Stimulated activated CD4-positive, alpha-beta T cell treated with anti-CD3 and anti-CD28 coated beads, Interleukin-15, amount 100 ng/mL, for 1 hour (primary cell): ENCODE results near the gene CARMIL1.
"Not testable (repeated sequence)": the region's sequence is repeated elsewhere in the genome, so short reads cannot be mapped to it uniquely, and the experiment has no call there.

Experiments
- DNase-seq, 2 donors: peaks; one replicate each; pipeline ENCODE4 v3.0.0-alpha.2; 2020; ENCODE audit warnings: low read depth in 1 of 2, low spot score in 1 of 2

Gene CARMIL1

DNA sequence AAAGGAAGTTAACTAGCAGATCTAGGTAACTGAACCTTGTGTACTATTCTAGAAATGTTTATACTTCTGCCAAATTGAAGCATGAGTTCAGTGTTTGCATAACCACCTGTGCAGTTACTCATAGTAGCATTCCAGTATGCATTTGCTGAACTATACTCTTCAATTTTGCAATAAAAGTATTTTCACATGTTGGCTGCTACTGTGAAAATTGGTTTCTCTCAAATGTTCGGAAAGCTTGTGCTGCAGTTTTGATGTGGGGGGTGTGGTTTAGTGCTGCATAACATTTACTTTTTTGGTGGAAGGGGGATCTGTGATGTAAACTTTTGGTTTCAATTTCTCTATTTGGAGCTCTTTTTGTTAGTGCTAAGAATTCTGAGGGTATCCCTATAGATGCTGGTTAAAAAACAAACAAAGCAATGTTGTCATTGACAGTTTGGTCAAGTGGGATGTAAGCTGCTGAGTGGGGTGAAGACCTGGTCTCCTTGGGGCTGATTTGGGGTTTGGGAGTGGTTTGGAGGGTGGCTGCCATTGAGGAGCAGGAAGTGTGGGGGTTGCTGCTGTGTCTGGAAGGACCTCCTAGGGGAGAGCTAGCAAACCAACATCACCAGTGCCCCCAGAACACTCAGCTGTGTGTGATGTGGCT lies 87.8 kb downstream of the CARMIL1 start:
- DNase-seq: no peak

DNA sequence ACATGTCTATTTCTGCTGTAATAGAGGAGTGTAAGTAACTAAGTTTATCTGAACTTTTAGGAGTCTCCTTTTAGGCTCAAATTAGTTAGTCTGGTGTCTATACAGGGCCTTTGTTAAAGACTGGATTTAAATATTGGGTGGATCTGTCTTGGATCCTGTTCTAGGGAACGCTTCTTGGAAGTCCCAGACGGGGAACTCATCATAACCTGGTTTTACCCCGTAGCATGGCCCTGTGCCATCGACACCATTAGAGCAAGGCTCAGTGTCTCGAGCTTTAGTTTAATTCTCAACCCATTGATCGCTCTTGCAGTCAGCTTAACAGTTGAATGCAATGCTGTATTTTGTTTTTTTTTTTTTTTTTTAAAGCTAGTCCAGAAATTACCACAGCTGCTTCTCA lies 89.9 kb downstream of the CARMIL1 start:
- DNase-seq: no peak

DNA sequence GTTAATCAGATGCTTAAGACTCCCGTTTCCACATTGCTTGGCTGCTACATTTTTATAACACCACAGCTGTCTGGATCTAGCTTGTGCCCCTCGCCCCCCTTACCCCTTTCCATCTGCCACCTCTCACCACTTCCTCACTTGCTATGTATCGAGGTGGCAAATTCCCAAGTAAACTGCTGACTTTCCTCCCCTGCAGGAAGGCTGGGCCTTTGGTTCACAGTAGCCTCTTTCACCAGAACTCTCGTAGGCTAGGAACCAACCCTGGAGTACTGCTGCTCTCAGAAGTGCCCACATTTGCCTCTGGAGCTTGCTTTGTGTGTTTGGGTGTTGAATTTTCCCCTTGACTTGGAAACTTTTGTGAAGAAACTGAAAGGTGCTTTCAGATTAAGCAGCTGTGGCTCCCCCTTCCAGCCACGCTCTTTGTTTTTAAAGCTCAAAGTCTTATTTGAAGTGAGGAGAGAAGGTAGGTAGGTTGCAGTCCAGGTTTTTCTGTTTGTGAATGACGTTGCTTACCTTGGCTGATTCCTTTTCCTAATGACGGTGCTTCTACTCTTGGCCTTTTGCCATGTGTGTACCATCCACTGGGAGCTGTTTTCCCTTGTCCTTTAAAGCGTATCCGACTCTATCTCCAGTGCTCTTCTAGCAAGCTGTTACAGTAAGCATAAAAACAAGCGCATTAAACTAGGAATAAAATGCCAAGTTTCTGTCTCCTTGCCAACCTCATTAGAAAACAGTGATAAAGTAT lies 90.4 kb downstream of the CARMIL1 start:
- DNase-seq: no peak

DNA sequence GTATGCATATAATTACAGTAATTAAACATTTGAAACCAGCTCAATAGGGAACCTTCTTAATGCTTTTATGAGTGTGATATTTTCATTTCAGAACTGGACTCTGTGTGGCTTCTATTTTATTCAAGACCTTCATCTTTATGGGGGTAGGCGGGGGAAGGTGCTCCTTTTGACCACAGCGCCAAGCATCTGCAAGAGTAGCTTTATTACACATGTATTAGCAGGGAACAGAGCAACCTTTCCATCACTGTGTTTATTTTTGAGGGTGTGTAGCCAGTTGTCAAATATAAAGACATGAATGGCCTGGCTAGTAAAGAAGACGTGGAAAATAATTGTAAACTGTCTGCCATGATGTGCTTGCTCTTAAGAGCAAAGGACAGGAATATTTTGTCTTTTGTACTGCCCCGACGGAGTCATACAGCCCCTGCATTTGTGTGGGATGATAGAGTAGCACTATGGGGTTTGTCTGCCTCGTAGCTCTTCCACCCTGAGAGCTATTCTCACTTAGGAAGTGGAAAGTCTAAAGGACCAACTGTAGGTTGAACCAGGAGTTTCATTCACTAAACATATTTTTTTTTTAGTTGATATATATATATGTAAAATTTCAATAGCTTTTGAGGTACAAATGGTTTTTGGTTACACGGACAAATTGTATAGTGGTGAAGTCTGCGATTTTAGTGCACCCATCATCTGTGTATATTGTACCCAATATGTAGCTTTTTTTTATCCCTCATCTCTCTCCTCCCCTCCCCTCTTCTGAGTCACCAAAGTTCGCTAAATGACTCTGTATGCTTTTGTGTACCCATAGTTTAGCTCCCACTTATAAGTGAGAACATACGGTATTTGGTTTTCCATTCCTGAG lies 91.2 kb downstream of the CARMIL1 start:
- no peak for DNase-seq

DNA sequence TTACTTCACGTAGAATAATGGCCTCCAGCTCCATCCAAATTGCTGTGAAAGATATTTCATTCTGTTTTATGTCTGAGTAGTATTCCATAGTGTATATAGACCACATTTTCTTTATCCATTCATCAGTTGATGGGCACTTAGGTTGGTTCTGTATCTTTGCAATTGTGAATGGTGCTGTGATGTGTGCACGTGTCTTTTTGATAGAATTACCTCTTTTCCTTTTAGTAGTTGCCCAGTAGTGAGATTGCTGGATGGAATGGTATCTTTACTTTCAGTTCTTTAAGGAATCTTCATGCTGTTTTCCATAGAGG lies 91.8 kb downstream of the CARMIL1 start:
- DNase-seq: no peak

GRCh38 chr6:25375125-25375524 lies 96.0 kb downstream of the CARMIL1 start:
- no peak for DNase-seq

GRCh38 chr6:25377664-25378063 lies 98.5 kb downstream of the CARMIL1 start:
- DNase-seq: no peak

DNA sequence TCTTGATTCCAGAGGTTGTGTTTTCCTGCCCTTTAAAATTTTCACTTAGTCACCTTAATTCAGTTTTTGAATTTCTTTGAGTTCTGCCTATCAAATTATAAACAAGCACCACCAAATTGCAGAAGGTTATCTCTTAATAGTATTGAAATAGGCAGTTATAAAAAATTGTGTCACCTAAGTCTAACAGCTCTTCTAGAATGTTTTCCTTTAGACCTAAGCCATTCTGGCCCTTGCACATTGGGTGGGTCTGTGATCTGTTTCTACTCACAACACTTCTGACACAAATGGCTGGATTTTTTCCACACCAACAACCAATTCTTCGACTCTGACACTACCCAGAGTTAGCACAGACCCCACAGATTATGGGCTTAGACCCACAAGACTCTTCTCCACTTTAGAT lies 101.9 kb downstream of the CARMIL1 start:
- no peak for DNase-seq

- not testable (repeated sequence) for DNase-seq
Observed at GRCh38 chr6:25382476-25382875, 103.3 kb downstream of the CARMIL1 start.

DNA sequence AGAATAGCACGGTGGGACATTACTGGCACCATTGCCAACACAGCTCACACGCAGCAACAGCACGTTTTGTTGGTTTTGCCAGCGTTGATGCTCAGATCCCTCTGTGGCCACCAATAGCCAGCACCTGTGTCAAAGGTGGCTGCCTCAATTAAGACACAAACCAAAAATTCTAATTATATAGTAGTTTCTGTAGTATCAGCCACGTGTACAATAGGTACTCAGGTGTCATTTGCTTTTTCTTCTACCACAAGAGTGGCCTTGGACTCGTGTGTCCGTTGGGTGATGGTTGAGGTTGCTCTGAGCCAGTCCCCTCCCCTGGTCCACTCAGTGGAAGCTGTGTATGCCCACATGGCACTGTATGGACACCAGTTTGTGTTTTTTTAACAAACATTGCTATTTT lies 105.1 kb downstream of the CARMIL1 start:
- no peak for DNase-seq

DNA sequence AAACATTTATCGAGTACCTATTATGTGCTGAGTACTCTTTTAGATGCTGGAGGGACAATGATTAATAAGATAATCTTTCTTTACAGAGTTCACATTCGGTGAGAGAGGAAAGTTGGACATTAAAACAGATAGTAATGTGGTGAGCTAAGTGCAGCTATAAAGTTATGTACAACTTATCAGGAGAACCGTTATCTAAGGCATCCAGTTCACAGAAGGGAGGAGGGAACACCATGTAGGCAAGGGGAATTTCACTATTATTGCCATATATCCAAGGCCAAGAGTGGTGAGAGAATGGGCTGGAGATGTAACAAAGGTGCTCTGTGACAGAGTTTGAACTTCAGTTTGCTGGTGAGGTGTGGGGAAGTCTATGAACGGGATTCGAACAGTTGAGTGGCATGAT lies 105.8 kb downstream of the CARMIL1 start:
- DNase-seq: no peak

- DNase-seq: no peak
Observed at GRCh38 chr6:25387483-25387882, 108.3 kb downstream of the CARMIL1 start.

DNA sequence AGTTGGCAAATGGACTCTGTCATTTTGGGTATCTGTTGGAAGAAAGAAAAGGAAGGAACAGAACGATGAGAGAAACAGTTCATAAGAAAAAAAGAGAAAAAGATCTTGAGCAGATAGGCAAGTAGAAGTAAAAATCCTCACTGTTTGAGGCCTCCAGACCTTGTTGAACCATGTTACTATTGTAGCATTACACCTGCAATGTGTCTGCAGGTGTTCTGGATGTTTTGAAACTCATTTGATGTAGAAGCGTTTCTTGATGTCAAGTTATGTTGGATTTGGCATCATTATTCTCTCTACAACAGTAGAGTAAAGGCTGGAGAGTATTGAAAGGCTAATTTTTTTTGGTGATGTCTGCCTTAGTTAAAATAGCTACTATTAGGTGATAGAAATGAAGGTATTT lies 108.7 kb downstream of the CARMIL1 start:
- no peak for DNase-seq

GRCh38 chr6:25388776-25389175 lies 109.6 kb downstream of the CARMIL1 start:
- no peak for DNase-seq

DNA sequence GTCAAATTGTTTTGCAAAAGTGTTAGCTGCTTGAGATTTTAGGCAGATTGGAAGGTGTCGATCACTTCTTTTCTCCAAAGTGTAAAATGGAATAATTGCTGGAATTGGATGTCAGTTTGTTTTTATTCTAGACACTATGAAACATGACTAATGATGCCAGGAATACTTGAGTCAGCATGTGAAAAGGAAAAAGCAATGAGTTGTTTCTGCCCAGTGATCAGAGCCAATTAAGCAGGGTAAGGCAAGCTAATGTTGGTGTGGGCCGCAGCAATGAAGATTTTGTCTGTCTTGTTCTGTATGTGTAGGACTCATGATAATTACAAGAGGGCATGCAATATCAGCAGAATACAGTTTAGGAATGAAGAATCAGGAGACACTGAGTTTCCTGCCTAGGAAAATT lies 110.3 kb downstream of the CARMIL1 start:
- no peak for DNase-seq

DNA sequence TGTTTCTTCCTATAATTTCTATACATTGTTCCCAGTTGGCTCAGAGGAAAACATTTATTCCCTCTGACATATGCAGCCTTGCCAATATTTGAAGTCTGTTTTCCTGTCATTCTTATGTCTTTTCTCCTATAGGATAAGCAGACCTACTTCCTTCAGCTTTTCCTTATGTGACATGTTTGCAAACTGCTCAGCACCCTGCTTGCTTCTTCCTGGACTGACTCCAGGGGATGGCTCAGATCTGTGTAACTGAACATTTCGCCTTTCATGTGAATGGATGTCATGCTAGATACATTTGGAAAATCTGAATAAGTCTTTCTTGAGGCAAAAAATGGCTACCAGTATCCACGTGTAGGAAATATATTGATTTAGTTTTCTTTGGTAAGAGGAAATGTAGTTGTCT lies 113.2 kb downstream of the CARMIL1 start:
- no peak for DNase-seq

- no peak for DNase-seq
Observed at GRCh38 chr6:25395731-25396130, 116.6 kb downstream of the CARMIL1 start.

DNA sequence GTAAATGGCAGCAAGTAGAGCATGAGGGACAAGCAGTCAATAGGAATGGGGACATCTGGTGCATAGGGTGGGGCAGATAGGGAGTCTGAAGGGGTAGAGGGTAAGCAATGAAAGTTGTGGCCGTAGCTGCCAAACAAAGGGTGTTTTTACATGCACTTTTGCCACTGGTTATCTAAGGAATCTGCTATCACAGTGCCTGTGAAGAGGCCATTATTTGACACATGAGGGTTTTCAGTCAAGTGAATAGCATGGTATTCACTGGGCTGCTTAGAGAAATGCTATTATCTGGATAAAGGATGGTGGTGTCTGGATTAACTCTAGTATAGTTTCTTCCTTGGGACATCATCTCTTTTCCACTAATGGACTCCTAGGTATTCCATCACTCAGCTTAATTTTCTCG lies 118.2 kb downstream of the CARMIL1 start:
- DNase-seq: no peak

GRCh38 chr6:25399885-25400284 lies 120.7 kb downstream of the CARMIL1 start:
- no peak for DNase-seq

DNA sequence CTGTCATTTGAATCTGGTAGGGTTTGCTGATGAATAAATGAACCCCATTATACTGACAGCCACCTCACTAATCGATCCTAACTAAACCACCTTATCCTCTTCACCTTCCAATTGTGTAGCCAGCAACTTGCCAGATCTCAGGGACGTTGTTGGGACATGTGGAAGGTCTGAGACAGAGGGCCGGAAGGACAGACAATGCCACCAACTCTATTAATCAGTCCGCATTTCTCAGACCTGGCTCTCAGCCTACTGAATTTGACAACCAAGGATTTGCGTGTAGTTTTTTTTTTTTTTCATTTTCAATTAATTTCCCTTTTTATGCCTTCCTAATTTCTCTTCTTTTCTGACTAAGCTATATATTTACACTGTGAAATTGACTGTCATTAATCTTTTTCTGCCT lies 122.5 kb downstream of the CARMIL1 start:
- DNase-seq: no peak

GRCh38 chr6:25402125-25402524 lies 123.0 kb downstream of the CARMIL1 start:
- DNase-seq: no peak

DNA sequence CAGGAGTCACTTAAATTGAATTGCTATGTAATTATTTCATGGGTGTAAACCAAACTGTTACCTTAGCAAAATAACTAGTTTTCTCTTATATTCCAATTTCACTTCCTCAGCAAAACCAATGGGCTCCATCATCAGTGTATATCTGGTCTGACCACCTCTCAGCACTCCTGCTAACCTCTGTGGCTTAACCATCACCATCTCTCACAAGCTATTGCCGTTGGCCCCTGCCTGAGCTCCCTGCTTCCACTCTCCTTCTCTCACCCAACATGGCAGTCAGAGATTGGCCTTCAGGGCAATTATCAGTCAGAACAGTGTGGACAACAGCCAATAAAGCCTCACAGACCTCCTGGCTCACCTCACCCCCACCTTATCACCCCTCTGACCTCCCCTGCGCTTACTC lies 124.0 kb downstream of the CARMIL1 start:
- DNase-seq: no peak
